GM21786 (cell line): ENCODE data around the gene TP53TG5.

Source experiments
- ATAC-seq: cut with Tn5 transposase; IDR thresholded peaks from one replicate; pipeline ENCODE4 v1.9.1; 2021; ENCODE audit not compliant: unreplicated experiment

Gene TP53TG5

GRCh38 chr20:45329497-45330319 is 48.4 kb downstream of the TP53TG5 start:
- ATAC-seq, result no peak

- no peak for ATAC-seq
Measured at GRCh38 chr20:45328451-45328850, 49.7 kb downstream of the TP53TG5 start.

GRCh38 chr20:45325371-45325770 is 52.8 kb downstream of the TP53TG5 start:
- ATAC-seq, result no peak

- ATAC-seq, result no peak
Measured at GRCh38 chr20:45323731-45324130, 54.4 kb downstream of the TP53TG5 start.

- no peak for ATAC-seq
Measured at GRCh38 chr20:45322952-45323383, 55.2 kb downstream of the TP53TG5 start.
